GM12872 (cell line): Measurements from ENCODE around the gene DEGS2.

Experiments
- TF ChIP-seq, protein P1 (sequence below): IDR thresholded peaks from 3 replicates; pipeline ENCODE4 v1.5.1; 2011; ENCODE audit warnings: low read depth, mild to moderate bottlenecking, low read length, moderate library complexity; ENCODE audit not compliant: insufficient read depth

DEGS2 gene

DNA sequence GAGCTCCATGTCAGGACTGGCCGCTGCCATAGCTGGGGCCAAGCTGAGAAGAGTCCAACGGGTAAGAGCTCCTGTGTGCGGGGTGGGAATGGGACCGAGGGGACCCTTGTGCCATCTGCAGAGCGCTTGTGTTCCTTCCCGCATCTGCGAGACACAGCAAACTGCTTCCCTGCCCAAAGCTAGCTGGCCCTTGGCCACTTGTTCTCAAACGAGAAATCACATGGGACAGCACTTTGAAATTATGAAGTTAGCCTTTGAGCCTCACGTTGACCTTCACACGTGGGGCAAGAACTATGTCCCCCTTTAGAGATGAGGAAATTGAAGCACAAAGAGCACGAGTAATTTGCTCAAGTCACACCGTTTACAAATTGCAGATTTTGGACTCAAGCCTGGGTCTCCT is 30.8 kb downstream of the DEGS2 start:
- TF ChIP-seq, protein P1, sequence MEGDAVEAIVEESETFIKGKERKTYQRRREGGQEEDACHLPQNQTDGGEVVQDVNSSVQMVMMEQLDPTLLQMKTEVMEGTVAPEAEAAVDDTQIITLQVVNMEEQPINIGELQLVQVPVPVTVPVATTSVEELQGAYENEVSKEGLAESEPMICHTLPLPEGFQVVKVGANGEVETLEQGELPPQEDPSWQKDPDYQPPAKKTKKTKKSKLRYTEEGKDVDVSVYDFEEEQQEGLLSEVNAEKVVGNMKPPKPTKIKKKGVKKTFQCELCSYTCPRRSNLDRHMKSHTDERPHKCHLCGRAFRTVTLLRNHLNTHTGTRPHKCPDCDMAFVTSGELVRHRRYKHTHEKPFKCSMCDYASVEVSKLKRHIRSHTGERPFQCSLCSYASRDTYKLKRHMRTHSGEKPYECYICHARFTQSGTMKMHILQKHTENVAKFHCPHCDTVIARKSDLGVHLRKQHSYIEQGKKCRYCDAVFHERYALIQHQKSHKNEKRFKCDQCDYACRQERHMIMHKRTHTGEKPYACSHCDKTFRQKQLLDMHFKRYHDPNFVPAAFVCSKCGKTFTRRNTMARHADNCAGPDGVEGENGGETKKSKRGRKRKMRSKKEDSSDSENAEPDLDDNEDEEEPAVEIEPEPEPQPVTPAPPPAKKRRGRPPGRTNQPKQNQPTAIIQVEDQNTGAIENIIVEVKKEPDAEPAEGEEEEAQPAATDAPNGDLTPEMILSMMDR, result no peak

DNA sequence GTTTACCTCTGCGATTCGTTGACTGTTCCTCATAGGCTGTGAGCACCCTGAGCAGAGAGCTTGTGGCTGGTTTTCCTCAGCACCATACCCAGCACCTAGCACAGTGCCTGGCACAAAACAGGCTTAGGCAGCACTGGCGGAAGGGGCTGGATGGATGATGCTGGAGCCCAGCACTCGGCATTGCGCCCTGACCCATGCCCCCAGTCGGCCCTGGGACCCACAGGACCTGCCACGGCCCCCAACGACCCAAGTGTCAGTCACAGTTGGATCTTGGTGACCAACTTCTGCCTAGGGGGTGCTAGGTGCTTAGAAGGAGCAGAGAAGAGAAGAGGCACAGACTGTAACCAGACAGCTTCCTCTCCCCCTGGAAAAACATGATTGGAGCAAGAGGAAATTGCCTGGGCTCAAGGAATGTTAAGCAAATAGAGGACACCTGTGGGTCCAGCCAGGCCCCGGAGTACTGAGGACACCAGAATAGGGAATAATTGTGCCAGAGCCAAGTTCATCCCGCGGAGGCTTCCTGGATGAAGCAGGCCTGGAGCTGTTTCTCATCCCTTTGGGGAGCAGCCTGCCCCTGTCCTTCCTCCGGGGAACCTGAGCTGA is 31.5 kb downstream of the DEGS2 start:
- TF ChIP-seq, protein P1, result no peak

- TF ChIP-seq, protein P1, result no peak
Measured at GRCh38 chr14:100126401-100126800, 33.0 kb downstream of the DEGS2 start.

DNA sequence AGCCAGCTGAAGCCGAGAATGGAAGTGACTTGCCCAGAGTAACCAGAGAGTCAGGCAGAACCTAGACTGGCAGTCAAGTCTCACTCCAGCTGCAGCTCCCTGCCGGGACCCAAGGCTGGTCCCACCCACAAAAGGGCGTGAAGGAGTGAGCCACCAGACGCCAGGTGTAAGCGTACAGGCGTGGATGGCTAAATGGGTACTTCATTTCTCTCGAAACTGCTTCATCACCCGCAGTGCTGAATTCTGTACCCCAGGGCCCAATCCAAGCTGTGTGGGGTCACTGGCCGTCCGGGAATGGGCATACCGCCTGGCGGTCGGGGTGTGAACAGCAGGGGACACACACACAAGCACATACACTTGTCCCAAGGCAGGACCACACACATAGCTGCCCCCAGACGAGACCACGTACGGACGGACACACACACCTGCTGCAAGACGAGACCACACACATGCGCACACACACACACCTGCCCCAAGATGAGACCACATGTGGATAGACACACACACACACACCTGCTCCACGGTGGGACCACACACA is 34.8 kb downstream of the DEGS2 start:
- TF ChIP-seq, protein P1, result no peak

- TF ChIP-seq, protein P1, result no peak
Measured at GRCh38 chr14:100123618-100124017, 35.8 kb downstream of the DEGS2 start.

DNA sequence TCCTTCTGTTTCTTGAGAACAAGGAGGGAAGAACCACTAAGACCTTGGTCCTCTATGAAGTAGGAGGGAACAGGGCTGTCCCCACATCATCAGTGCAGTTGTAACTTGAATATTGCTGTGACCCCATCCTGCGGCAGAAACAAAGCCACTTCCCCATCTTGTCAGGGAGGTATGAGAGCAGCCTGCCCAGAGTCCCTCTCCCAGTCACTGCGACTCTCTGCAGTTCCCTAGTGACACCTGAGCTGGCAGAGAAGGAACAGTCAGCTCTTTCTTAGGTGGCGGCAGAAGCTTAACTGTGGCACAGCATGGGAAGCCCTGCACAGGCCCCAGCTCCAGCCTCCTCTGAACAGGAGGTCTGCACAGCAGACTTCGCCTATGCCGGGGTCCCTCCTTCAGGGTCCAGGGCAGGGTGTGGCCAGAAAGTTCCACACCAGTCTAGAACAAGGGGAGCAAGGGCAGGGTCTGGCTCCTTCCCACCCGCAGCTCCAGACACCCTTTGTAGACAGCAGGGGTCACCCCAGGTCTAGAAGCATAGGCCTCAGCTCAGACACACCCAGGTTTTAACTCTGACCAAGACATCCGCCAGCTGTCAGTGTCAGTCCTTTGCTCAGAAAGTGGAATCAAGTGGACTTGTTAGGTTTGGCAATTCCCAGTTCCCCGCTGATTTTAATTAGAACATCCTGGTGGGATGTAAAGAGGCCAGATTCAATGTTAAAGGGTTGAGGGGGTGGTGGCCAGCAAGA is 36.8 kb downstream of the DEGS2 start:
- TF ChIP-seq, protein P1, result no peak

GRCh38 chr14:100121643-100122480 is 37.6 kb downstream of the DEGS2 start:
- TF ChIP-seq, protein P1, result no peak
